Neural cell (in vitro differentiated cells): ENCODE results near the gene GATAD2A. TPM values are rescaled to one million over a fixed set of nuclear protein-coding genes. Genes with fewer than 3 reads are reported as not detected.

Source experiments
- H2AFZ ChIP-seq: fragments of 200-600, 300-800 bp; sonication (generic), shearing (Covaris generic); 2 replicates; pipeline ENCODE4 v1.6.0; 2014; ENCODE audit warnings: low read depth, mild to moderate bottlenecking, antibody characterized with exemption, low read length, moderate library complexity
- H3F3A ChIP-seq: fragments of 200-600 bp; shearing (Covaris generic); 2 replicates; pipeline ENCODE4 v1.6.1; 2016; ENCODE audit warnings: mild to moderate bottlenecking, moderate library complexity, mixed read lengths, antibody characterized with exemption, low read length; ENCODE audit not compliant: insufficient read depth, poor library complexity, severe bottlenecking
- H3K27ac ChIP-seq: fragments of 200-600, 300-800 bp; sonication (generic), shearing (Covaris generic); 2 replicates; pipeline ENCODE4 v1.5.1; 2014; ENCODE audit warnings: mild to moderate bottlenecking, low read length, moderate library complexity
- H3K27me3 ChIP-seq: fragments of 300-800, 200-600 bp; sonication (generic), shearing (Covaris generic); 2 replicates; pipeline ENCODE4 v1.6.0; 2014; ENCODE audit warnings: mild to moderate bottlenecking, low read depth, low read length, moderate library complexity; ENCODE audit not compliant: insufficient read depth
- H3K36me3 ChIP-seq: fragments of 300-800, 200-600 bp; sonication (generic), shearing (Covaris generic); 2 replicates; pipeline ENCODE4 v1.5.1; 2014; ENCODE audit warnings: mild to moderate bottlenecking, antibody characterized with exemption, low read length, moderate library complexity; ENCODE audit not compliant: insufficient read depth
- H3K4me2 ChIP-seq: fragments of 300-800, 200-600 bp; sonication (generic), shearing (Covaris generic); 2 replicates; pipeline ENCODE4 v1.6.0; 2014; ENCODE audit warnings: mild to moderate bottlenecking, low read length
- H3K4me3 ChIP-seq: fragments of 300-800, 200-600 bp; sonication (generic), shearing (Covaris generic); 2 replicates; pipeline ENCODE4 v1.5.1; 2014; ENCODE audit warnings: mild to moderate bottlenecking, low read length, moderate library complexity
- H3K79me2 ChIP-seq: fragments of 200-600 bp; shearing (Covaris generic); replicated peaks from 2 replicates; pipeline ENCODE4 v1.6.0; 2014; ENCODE audit warnings: mild to moderate bottlenecking, low read length, moderate library complexity; ENCODE audit not compliant: insufficient read depth
- H3K9ac ChIP-seq: fragments of 300-800, 200-600 bp; sonication (generic), shearing (Covaris generic); 2 replicates; pipeline ENCODE4 v1.6.1; 2016; ENCODE audit warnings: mild to moderate bottlenecking, low read length, mixed read lengths
- H3K9me2 ChIP-seq: fragments of 200-600 bp; shearing (Covaris generic); 2 replicates; pipeline ENCODE4 v1.6.1; 2016; ENCODE audit warnings: mild to moderate bottlenecking, low read length, mixed read lengths; ENCODE audit not compliant: insufficient read depth
- H3K9me3 ChIP-seq: fragments of 200-600, 300-800 bp; sonication (generic), shearing (Covaris generic); 2 replicates; pipeline ENCODE4 v1.6.1; 2016; ENCODE audit warnings: mild to moderate bottlenecking, mixed run types, low read length, moderate library complexity, mixed read lengths
- H4K20me1 ChIP-seq: fragments of 200-600 bp; shearing (Covaris generic); 2 replicates; pipeline ENCODE4 v1.6.1; 2016; ENCODE audit warnings: mild to moderate bottlenecking, mixed run types; ENCODE audit not compliant: insufficient read depth
- CTCF ChIP-seq: fragments of 450-650 bp; IDR thresholded peaks from 2 replicates; pipeline ENCODE4 v1.5.1; 2014; ENCODE audit warnings: antibody characterized with exemption, mild to moderate bottlenecking, moderate library complexity; ENCODE audit not compliant: poor library complexity, severe bottlenecking
- EP300 ChIP-seq: fragments of 450-650 bp; conservative IDR thresholded peaks from 2 replicates; pipeline ENCODE4 v1.6.1; 2014; ENCODE audit warnings: antibody characterized with exemption, mild to moderate bottlenecking, moderate library complexity; ENCODE audit not compliant: poor library complexity, severe bottlenecking
- EZH2 ChIP-seq: fragments of 200-600, 300-800 bp; shearing (Covaris generic), sonication (generic); IDR thresholded peaks from 2 replicates; pipeline ENCODE4 v1.6.1; 2014; ENCODE audit warnings: antibody characterized with exemption, low read length, borderline replicate concordance, mild to moderate bottlenecking; ENCODE audit not compliant: insufficient read depth, poor library complexity, severe bottlenecking
- MXI1 ChIP-seq: fragments of 450-650 bp; conservative IDR thresholded peaks from 2 replicates; pipeline ENCODE4 v1.6.1; 2014; ENCODE audit warnings: antibody characterized with exemption, mild to moderate bottlenecking; ENCODE audit not compliant: poor library complexity, severe bottlenecking
- POLR2AphosphoS5 ChIP-seq: IDR thresholded peaks from 2 replicates; pipeline ENCODE4 v1.6.1; 2012
- RAD21 ChIP-seq: fragments of 450-650 bp; conservative IDR thresholded peaks from 2 replicates; pipeline ENCODE4 v1.6.1; 2014; ENCODE audit warnings: antibody characterized with exemption, mild to moderate bottlenecking, moderate library complexity
- REST ChIP-seq: IDR thresholded peaks from 2 replicates; pipeline ENCODE4 v1.6.1; 2012; ENCODE audit warnings: borderline replicate concordance
- SMC3 ChIP-seq: fragments of 450-650 bp; conservative IDR thresholded peaks from 2 replicates; pipeline ENCODE4 v1.6.1; 2014; ENCODE audit warnings: antibody characterized with exemption, mild to moderate bottlenecking, moderate library complexity; ENCODE audit not compliant: poor library complexity
- TAF1 ChIP-seq: IDR thresholded peaks from 2 replicates; pipeline ENCODE4 v1.6.1; 2012; ENCODE audit warnings: low read depth
- polyA plus RNA-seq: library from polyadenylated mRNA; depleted of rRNA; stranded (reverse); fragments of >200 nt; gene quantifications from 2 replicates; pipeline ENCODE4 v1.2.3, GENCODE V29; 2014

The GATAD2A gene
- polyA plus RNA-seq, 1 donor from 2014 or later = 13.9 TPM

- no peaks in the 10 kb centered on the region for H3K79me2 ChIP-seq
- no peaks in the 10 kb centered on the region for H3K27me3 ChIP-seq
- H3K36me3 ChIP-seq = no peaks in the 10 kb centered on the region
- H3K4me2 ChIP-seq = peak overlapping the region; percentile 7
- peak overlapping the region; percentile 11 for H2AFZ ChIP-seq
- peak overlapping the region; percentile 66 for H3K9ac ChIP-seq
- H4K20me1 ChIP-seq = no peaks in the 10 kb centered on the region
- H3K9me3 ChIP-seq = no peaks in the 10 kb centered on the region
- no peaks in the 10 kb centered on the region for H3F3A ChIP-seq
- peak overlapping the region; percentile 37 for H3K4me3 ChIP-seq
- no peaks in the 10 kb centered on the region for H3K9me2 ChIP-seq
- peak overlapping the region; percentile 89 for H3K27ac ChIP-seq
- TF ChIP-seq CTCF = peak; percentile 9
- peak; percentile 71 for TF ChIP-seq POLR2AphosphoS5
- peak; percentile 42 for TF ChIP-seq REST
- peak; percentile 30 for TF ChIP-seq SMC3
- no peak for TF ChIP-seq EZH2
- TF ChIP-seq TAF1 = no peak
- TF ChIP-seq MXI1 = peak; percentile 34
- peak; percentile 10 for TF ChIP-seq RAD21
- peak; percentile 85 for TF ChIP-seq EP300
Measured at GRCh38 chr19:19488875-19489690, 83.6 kb downstream of the GATAD2A start.

- H3K36me3 ChIP-seq = no peaks in the 10 kb centered on the region
- no peak overlapping the region for H3K4me2 ChIP-seq
- H4K20me1 ChIP-seq = no peaks in the 10 kb centered on the region
- H3K79me2 ChIP-seq = no peaks in the 10 kb centered on the region
- H3K4me3 ChIP-seq = peak overlapping the region; percentile 37
- TF ChIP-seq EP300 (no peak), REST (no peak), CTCF (no peak), RAD21 (no peak), EZH2 (no peak), SMC3 (no peak), MXI1 (no peak), TAF1 (no peak), POLR2AphosphoS5 (no peak)
- H3K27ac ChIP-seq = peak overlapping the region; percentile 89
- H2AFZ ChIP-seq = peak overlapping the region; percentile 11
- H3K9me3 ChIP-seq = no peaks in the 10 kb centered on the region
- H3F3A ChIP-seq = no peaks in the 10 kb centered on the region
- no peaks in the 10 kb centered on the region for H3K9me2 ChIP-seq
- H3K27me3 ChIP-seq = no peaks in the 10 kb centered on the region
- peak overlapping the region; percentile 66 for H3K9ac ChIP-seq
Measured at GRCh38 chr19:19489804-19490204, 84.3 kb downstream of the GATAD2A start.
